Amniotic epithelial cell (primary cell): ENCODE measurements around the gene ULK3.

ENCODE experiments used
- DNase-seq: peaks from one replicate; pipeline ENCODE4 v3.0.0-alpha.2; 2010; ENCODE audit warnings: low read depth

Gene ULK3

GRCh38 chr15:74798388-74799254, 44.3 kb downstream of the ULK3 start:
- DNase-seq, result no peak

- DNase-seq, result no peak
These were observed 46.9 kb downstream of the ULK3 start for GRCh38 chr15:74795966-74796625.

GRCh38 chr15:74794970-74795349, 48.0 kb downstream of the ULK3 start:
- DNase-seq, result no peak

GRCh38 chr15:74794248-74794969, 48.5 kb downstream of the ULK3 start:
- no peak for DNase-seq

GRCh38 chr15:74793135-74794028, 49.6 kb downstream of the ULK3 start:
- DNase-seq, result no peak

- no peak for DNase-seq
These were observed 50.5 kb downstream of the ULK3 start for GRCh38 chr15:74792227-74793016.

GRCh38 chr15:74791667-74792066, 51.3 kb downstream of the ULK3 start:
- DNase-seq, result no peak

- no peak for DNase-seq
These were observed 51.9 kb downstream of the ULK3 start for GRCh38 chr15:74791007-74791406.

- DNase-seq, result peak; percentile 82
These were observed 52.7 kb downstream of the ULK3 start for GRCh38 chr15:74790080-74790916.

- DNase-seq, result no peak
These were observed 53.2 kb downstream of the ULK3 start for GRCh38 chr15:74789741-74790079.

- DNase-seq, result no peak
These were observed 53.8 kb downstream of the ULK3 start for GRCh38 chr15:74789171-74789631.

GRCh38 chr15:74788683-74789151, 54.2 kb downstream of the ULK3 start:
- DNase-seq, result no peak

- DNase-seq, result no peak
These were observed 54.8 kb downstream of the ULK3 start for GRCh38 chr15:74788042-74788682.

- DNase-seq, result peak; percentile 85
These were observed 55.5 kb downstream of the ULK3 start for GRCh38 chr15:74787251-74788041.

GRCh38 chr15:74786551-74787165, 56.3 kb downstream of the ULK3 start:
- DNase-seq, result no peak
